Measurements from ENCODE around the gene ANXA7. TPM values are rescaled to one million over a fixed set of nuclear protein-coding genes. Genes with fewer than 3 reads are reported as not detected.
A peak's percentile ranks its signal among the peaks of the same experiment; 100 is the strongest.

The ANXA7 gene
- total and polyA plus RNA-seq, 10 of the 15 experiments (the other 5 are each of a cell fraction or from before 2014, with no cell fraction given): 70.6 to 184 (median 113) TPM

- H3K4me1 ChIP-seq (ENCODE audit: control insufficient read depth, insufficient read depth, low read length): peaks cover 3% of the 10 kb centered on the region; the same call in 1 of the 2 replicates
- no peaks in the 10 kb centered on the region for H3K9me3 ChIP-seq (replicated peaks; ENCODE audit: control insufficient read depth, insufficient read depth, low read length)
- ChIA-PET POLR2A (interaction anchor here (0.6 to 2.2 kb wide), 3 partner anchors 84 to 372 kb away, joined by 3 to 7 read pairs (median 3); partner anchors contain the start of gene MRPS16), SMC1A (ENCODE audit: uncharacterized antibody, unreplicated experiment) (interaction anchor here (1.2 to 2.3 kb wide), 7 partner anchors 9 to 86 kb away, joined by 3 to 7 read pairs (median 5); no protein-coding TSS in a partner anchor), CTCF (interaction anchor here (0.9 to 1.7 kb wide), 3 partner anchors 94 to 286 kb away, joined by 3 to 7 read pairs (median 6); no protein-coding TSS in a partner anchor), RAD21 (ENCODE audit: unreplicated experiment) (interaction anchor here (0.9 to 1.0 kb wide), 2 partner anchors 9 to 110 kb away, joined by 3 read pairs; no protein-coding TSS in a partner anchor)
- 24% methylated on average over 5 of the region's 5 CpGs for WGBS (ENCODE audit: insufficient coverage, insufficient replicate concordance, low lambda C conversion rate, missing lambda C conversion rate)
- no TSS peak for BruUV-seq (replicated peaks)
- H3K27me3 ChIP-seq (replicated peaks in 1 of 2; ENCODE audit: control insufficient read depth in 2 of 2, insufficient read depth in 2 of 2, low read length in 1 of 2): no peaks in the 10 kb centered on the region
- peak overlapping the region; percentile 71 for H3K4me3 ChIP-seq
- ATAC-seq (no peak), DNase-seq (ENCODE audit: low read depth, low spot score) (no peak), FAIRE-seq (no peak)
- peak overlapping the region; percentile 52 for H3K9ac ChIP-seq (ENCODE audit: control insufficient read depth, insufficient read depth, low read length)
- intact Hi-C loops (cut with micrococcal nuclease; ENCODE audit: unreplicated experiment) (loop anchor here (1.0 kb wide), 1 partner anchor 111 kb away; the partner anchor contains the start of gene DNAJC9), in situ Hi-C loops (cut with MboI) (no loop called here)
- no peaks in the 10 kb centered on the region for H3K79me2 ChIP-seq (ENCODE audit: control insufficient read depth, insufficient read depth, low read length)
- no peaks in the 10 kb centered on the region for H3K36me3 ChIP-seq (ENCODE audit: control insufficient read depth in 2 of 2, insufficient read depth in 2 of 2, low read length in 1 of 2)
- peak overlapping the region; percentile 96 for H2AFZ ChIP-seq (ENCODE audit: control insufficient read depth, low read depth, low read length)
- H3K4me2 ChIP-seq (ENCODE audit: control insufficient read depth, insufficient read depth): peak overlapping the region; percentile 74
- H4K20me1 ChIP-seq (ENCODE audit: control insufficient read depth, insufficient read depth): no peaks in the 10 kb centered on the region
- no peak overlapping the region for H3K27ac ChIP-seq (ENCODE audit: control insufficient read depth, insufficient read depth)
- no peak for TF ChIP-seq IRF3 (IDR thresholded peaks at IDR 0.05)
- TF ChIP-seq REST (IDR thresholded peaks at IDR 0.05; ENCODE audit: low read depth, low read length): no peak
- TF ChIP-seq MAX (IDR thresholded peaks at IDR 0.05; ENCODE audit: low read depth, low read length): no peak
- no peak for TF ChIP-seq GATAD2B (conservative IDR thresholded peaks at IDR 0.05; ENCODE audit: low read depth)
- no peak for TF ChIP-seq HDAC2 (IDR thresholded peaks at IDR 0.05)
- no peak for TF ChIP-seq SRF (IDR thresholded peaks at IDR 0.05; ENCODE audit: low read depth in 2 of 2, low read length in 2 of 2)
- TF ChIP-seq ZBTB40 (IDR thresholded peaks at IDR 0.05; ENCODE audit: borderline replicate concordance): no peak
- no peak for TF ChIP-seq PAX5 (IDR thresholded peaks at IDR 0.05; ENCODE audit: borderline replicate concordance, low read depth, low read length)
- TF ChIP-seq LARP7 (IDR thresholded peaks at IDR 0.05): no peak
- no peak for TF ChIP-seq ATF3 (IDR thresholded peaks at IDR 0.05; ENCODE audit: borderline replicate concordance, extremely low read depth, low read depth, low read length)
- no peak for TF ChIP-seq MTA3 (IDR thresholded peaks at IDR 0.05; ENCODE audit: borderline replicate concordance, low read length)
- TF ChIP-seq MYB (IDR thresholded peaks at IDR 0.05; ENCODE audit: borderline replicate concordance, low read depth, low read length): no peak
- TF ChIP-seq HSF1 (IDR thresholded peaks at IDR 0.05; ENCODE audit: low read depth, low read length): no peak
These were observed 56.0 kb downstream of the ANXA7 start for GRCh38 chr10:73357821-73358220.
